ENCODE measurements around the gene PFKFB3.

Gene PFKFB3

DNA sequence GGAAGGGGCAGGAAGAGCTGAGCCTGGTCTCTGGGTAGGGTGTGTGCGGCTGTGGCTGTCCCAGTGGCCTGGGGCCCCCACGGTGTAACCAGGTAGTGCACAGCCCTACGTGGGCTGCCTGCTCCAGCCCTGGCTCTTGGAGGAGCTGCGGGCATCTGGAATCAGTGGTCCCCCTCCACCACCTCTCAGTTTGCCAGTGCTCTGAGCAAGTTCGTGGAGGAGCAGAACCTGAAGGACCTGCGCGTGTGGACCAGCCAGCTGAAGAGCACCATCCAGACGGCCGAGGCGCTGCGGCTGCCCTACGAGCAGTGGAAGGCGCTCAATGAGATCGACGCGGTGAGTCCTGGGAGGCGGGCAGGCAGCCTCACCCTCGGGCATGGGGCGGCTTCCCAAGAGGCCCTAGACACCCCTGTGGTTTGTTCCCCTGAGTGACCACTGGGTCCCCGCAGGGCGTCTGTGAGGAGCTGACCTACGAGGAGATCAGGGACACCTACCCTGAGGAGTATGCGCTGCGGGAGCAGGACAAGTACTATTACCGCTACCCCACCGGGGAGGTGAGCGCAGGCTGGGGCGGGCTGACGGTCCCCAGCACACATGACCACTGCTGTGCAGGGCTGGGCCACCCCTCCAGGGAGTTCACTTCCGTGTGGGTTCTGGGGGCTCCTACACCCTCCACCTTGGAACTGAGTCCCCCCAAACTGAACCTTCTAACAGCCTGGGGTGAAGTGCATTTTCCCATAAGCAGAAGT is 18.6 kb downstream of the PFKFB3 start:
- TF ChIP-seq, protein P1, sequence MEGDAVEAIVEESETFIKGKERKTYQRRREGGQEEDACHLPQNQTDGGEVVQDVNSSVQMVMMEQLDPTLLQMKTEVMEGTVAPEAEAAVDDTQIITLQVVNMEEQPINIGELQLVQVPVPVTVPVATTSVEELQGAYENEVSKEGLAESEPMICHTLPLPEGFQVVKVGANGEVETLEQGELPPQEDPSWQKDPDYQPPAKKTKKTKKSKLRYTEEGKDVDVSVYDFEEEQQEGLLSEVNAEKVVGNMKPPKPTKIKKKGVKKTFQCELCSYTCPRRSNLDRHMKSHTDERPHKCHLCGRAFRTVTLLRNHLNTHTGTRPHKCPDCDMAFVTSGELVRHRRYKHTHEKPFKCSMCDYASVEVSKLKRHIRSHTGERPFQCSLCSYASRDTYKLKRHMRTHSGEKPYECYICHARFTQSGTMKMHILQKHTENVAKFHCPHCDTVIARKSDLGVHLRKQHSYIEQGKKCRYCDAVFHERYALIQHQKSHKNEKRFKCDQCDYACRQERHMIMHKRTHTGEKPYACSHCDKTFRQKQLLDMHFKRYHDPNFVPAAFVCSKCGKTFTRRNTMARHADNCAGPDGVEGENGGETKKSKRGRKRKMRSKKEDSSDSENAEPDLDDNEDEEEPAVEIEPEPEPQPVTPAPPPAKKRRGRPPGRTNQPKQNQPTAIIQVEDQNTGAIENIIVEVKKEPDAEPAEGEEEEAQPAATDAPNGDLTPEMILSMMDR (IDR thresholded peaks at IDR 0.05; ENCODE audit: extremely low read depth, missing control alignments): no peak
- DNase-seq (ENCODE audit: low spot score): no peak

DNA sequence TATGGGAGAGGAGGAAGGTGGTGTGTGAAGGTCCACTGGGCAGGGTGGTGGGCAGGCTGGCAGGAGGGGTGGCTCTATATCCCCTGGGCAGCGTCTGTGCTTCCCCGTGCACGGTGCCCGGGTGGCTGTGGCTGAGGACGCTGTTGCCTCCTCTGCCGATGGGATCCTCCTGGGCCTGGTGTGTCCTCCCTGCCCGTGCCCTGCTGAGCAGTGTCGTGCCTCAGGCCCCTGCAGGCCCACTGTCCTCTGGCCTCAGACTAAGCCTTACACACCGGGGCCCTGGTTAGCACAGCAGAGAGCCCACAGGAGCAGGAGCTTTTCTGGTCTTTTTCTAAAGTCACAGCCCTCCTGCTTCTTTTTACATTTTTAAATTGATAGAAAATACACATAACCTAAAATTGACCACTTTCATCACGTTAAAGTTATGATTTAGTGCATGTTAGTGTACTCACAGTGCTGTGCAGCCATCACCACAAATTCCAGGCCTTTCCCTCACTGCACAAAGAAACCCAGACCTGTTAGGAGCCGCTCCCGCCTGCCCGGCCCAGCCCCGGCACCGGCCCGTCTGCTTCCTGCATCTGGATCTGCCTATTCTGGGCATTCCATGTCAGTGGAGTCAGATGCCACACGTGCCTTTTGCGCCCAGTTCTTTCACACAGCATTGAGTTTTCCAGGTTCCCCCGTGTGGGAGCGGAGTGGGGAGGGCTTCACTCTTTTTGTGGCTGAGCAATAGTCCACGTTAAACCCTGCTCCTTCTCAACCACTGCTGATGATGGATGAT is 19.4 kb downstream of the PFKFB3 start:
- no peak for DNase-seq (ENCODE audit: low spot score)
- TF ChIP-seq, protein P1 (IDR thresholded peaks at IDR 0.05; ENCODE audit: extremely low read depth, missing control alignments): no peak

GRCh38 chr10:6222755-6223154 is 20.0 kb downstream of the PFKFB3 start:
- TF ChIP-seq, protein P1 (IDR thresholded peaks at IDR 0.05; ENCODE audit: extremely low read depth, missing control alignments): no peak
- no peak for DNase-seq (ENCODE audit: low spot score)

DNA sequence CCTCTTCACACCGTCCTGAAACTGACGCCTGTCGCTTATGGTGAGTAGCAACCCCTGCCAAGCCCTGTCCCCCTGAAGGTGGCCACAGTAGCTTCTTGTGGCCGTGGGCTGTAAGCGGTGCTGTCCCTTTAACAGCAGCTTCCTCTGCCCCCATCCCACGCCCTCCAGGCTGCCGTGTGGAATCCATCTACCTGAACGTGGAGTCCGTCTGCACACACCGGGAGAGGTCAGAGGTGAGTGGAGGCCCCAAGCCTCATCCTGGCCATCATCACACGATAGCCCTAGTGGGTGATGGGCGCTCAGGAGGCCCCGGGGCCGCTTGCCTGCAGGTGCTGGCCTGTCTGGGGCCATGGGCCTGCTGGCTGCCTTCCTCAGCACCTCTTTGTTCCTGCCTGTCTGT is 21.2 kb downstream of the PFKFB3 start:
- TF ChIP-seq, protein P1 (IDR thresholded peaks at IDR 0.05; ENCODE audit: extremely low read depth, missing control alignments): no peak
- DNase-seq (ENCODE audit: low spot score): no peak

DNA sequence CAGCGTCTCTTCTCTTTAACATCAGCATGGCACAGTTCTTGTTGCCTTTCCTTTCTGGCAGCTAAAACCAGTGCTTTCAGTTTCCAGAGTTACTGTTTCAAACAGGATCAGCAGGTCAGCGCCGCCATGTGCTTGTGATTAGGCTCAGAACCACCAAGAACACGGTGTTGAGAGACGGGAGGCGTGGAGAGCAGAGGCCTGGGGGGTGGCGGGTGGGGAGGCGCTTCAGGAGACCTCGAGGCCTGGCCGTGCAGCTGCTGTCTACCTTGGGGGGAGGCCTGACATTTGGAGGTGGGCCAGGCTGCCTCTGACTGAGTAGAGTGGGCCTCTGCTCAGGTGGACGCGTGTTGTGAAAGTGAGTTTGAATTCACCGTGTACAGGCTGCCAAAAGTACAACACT is 22.0 kb downstream of the PFKFB3 start:
- DNase-seq (ENCODE audit: low spot score): no peak
- TF ChIP-seq, protein P1 (IDR thresholded peaks at IDR 0.05; ENCODE audit: extremely low read depth, missing control alignments): no peak

GRCh38 chr10:6225263-6225814 is 22.6 kb downstream of the PFKFB3 start:
- DNase-seq (ENCODE audit: low spot score): no peak
- TF ChIP-seq, protein P1 (IDR thresholded peaks at IDR 0.05; ENCODE audit: extremely low read depth, missing control alignments): no peak

DNA sequence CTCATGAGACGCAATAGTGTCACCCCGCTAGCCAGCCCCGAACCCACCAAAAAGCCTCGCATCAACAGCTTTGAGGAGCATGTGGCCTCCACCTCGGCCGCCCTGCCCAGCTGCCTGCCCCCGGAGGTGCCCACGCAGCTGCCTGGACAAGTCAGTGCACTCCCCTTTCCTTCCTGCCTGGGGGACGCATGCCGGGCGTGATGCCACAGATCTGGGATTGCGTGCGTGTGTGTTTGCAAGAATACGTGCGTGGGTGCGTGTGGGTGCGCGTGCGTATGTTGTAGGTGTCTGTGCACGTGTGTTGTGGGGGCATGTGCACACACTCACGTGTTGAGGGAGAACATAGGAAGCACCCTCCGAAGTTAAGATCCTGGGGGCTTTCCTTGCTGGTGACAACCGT is 23.5 kb downstream of the PFKFB3 start:
- TF ChIP-seq, protein P1 (IDR thresholded peaks at IDR 0.05; ENCODE audit: extremely low read depth, missing control alignments): no peak
- no peak for DNase-seq (ENCODE audit: low spot score)

All from GM20000 (cell line).